Neuronal stem cell (in vitro differentiated cells): ENCODE data around the gene ASPG. TPM values are rescaled to one million over a fixed set of nuclear protein-coding genes. Genes with fewer than 3 reads are reported as not detected.

Source experiments
- DNase-seq: peaks from one replicate; pipeline ENCODE4 v3.0.0-alpha.2; 2013; ENCODE audit warnings: low spot score
- H2AFZ ChIP-seq: one replicate; pipeline ENCODE4 v1.6.1; 2013; ENCODE audit warnings: mild to moderate bottlenecking, low read length, inconsistent platforms
- H2AK5ac ChIP-seq: 2 replicates; pipeline ENCODE4 v1.6.1; 2013; ENCODE audit warnings: low read depth, mild to moderate bottlenecking, inconsistent platforms, low read length, moderate library complexity, mixed read lengths
- H2BK120ac ChIP-seq: 2 replicates; pipeline ENCODE4 v1.6.1; 2013; ENCODE audit warnings: low read depth, mild to moderate bottlenecking, inconsistent platforms, low read length, moderate library complexity, mixed read lengths
- H2BK12ac ChIP-seq: one replicate; pipeline ENCODE4 v1.6.1; 2013; ENCODE audit warnings: low read length, inconsistent platforms
- H2BK15ac ChIP-seq: 2 replicates; pipeline ENCODE4 v1.6.1; 2013; ENCODE audit warnings: mild to moderate bottlenecking, low read length, inconsistent platforms, mixed read lengths
- H2BK5ac ChIP-seq: one replicate; pipeline ENCODE4 v1.6.1; 2013; ENCODE audit warnings: inconsistent platforms, mild to moderate bottlenecking, low read length, moderate library complexity
- H3K14ac ChIP-seq: one replicate; pipeline ENCODE4 v1.6.1; 2013; ENCODE audit warnings: low read length, inconsistent platforms
- H3K18ac ChIP-seq: 2 replicates; pipeline ENCODE4 v1.6.1; 2013; ENCODE audit warnings: low read length, inconsistent platforms
- H3K23ac ChIP-seq: 2 replicates; pipeline ENCODE4 v1.6.1; 2013; ENCODE audit warnings: low read depth, mild to moderate bottlenecking, mixed read lengths, low read length, inconsistent platforms; ENCODE audit not compliant: poor library complexity
- H3K27ac ChIP-seq: replicated peaks from 3 replicates; pipeline ENCODE4 v1.5.1; 2013; ENCODE audit warnings: low read length, inconsistent platforms
- H3K27me3 ChIP-seq, 3 experiments: 2 replicates each; pipeline ENCODE4 v1.6.1; 2013; ENCODE audit warnings: low read length in 3 of 3, mild to moderate bottlenecking in 2 of 3, inconsistent platforms in 1 of 3, low read depth in 1 of 3, mixed read lengths in 1 of 3, moderate library complexity in 1 of 3; ENCODE audit not compliant: control insufficient read depth in 3 of 3, insufficient read depth in 3 of 3
- H3K36me3 ChIP-seq, 2 donors: replicated peaks in 1 of 2; 2 replicates each; pipeline ENCODE4 v1.6.1; 2013; ENCODE audit warnings: low read length in 2 of 2; ENCODE audit not compliant: control insufficient read depth in 2 of 2, insufficient read depth in 2 of 2
- H3K4ac ChIP-seq: 2 replicates; pipeline ENCODE4 v1.6.1; 2013; ENCODE audit warnings: inconsistent platforms, mild to moderate bottlenecking, low read length, moderate library complexity
- H3K4me1 ChIP-seq, 2 donors: 1 replicate in 1 of 2; 2 replicates in 1 of 2; pipeline ENCODE4 v1.6.1; 2013; ENCODE audit warnings: low read length in 2 of 2, low read depth in 1 of 2; ENCODE audit not compliant: control insufficient read depth in 2 of 2, insufficient read depth in 1 of 2
- H3K4me2 ChIP-seq: one replicate; pipeline ENCODE4 v1.6.1; 2013; ENCODE audit warnings: mild to moderate bottlenecking, low read length, inconsistent platforms; ENCODE audit not compliant: insufficient read depth, poor library complexity, severe bottlenecking
- H3K4me3 ChIP-seq, 2 donors: 2 replicates each; pipeline ENCODE4 v1.5.1; 2013; ENCODE audit warnings: low read length in 2 of 2, mild to moderate bottlenecking in 2 of 2, inconsistent platforms in 1 of 2, moderate library complexity in 1 of 2
- H3K79me1 ChIP-seq: one replicate; pipeline ENCODE4 v1.6.1; 2013; ENCODE audit warnings: low read depth, mild to moderate bottlenecking, inconsistent platforms, low read length, moderate library complexity
- H3K9ac ChIP-seq: one replicate; pipeline ENCODE4 v1.6.1; 2013; ENCODE audit warnings: mild to moderate bottlenecking, low read depth, low read length, inconsistent platforms; ENCODE audit not compliant: poor library complexity
- H3K9me3 ChIP-seq, 2 donors: replicated peaks in 1 of 2; 2 replicates each; pipeline versions ENCODE3 to v1.6.1; 2013; ENCODE audit warnings: low read length in 2 of 2, mild to moderate bottlenecking in 2 of 2, inconsistent platforms in 1 of 2, low read depth in 1 of 2, mixed read lengths in 1 of 2, moderate library complexity in 1 of 2; ENCODE audit not compliant: control insufficient read depth in 2 of 2, insufficient read depth in 1 of 2
- H4K8ac ChIP-seq: one replicate; pipeline ENCODE4 v1.6.1; 2013; ENCODE audit warnings: low read depth, mild to moderate bottlenecking, inconsistent platforms, low read length, moderate library complexity
- H4K91ac ChIP-seq: one replicate; pipeline ENCODE4 v1.6.1; 2013; ENCODE audit warnings: low read length, low read depth, mild to moderate bottlenecking, inconsistent platforms; ENCODE audit not compliant: poor library complexity
- WGBS, 2 donors: extraction: QIAGEN DNeasy Blood & Tissue Kit; methylation state at CpG; one replicate each; pipeline ENCODE4 v1.1.7; 2013; ENCODE audit warnings: missing lambda C conversion rate in 2 of 2, mixed read lengths in 1 of 2; ENCODE audit not compliant: insufficient read length in 2 of 2, insufficient replicate concordance in 1 of 2; ENCODE audit errors: extremely low coverage in 2 of 2; 5-methylcytosine and 5-hydroxymethylcytosine counted together
- polyA plus RNA-seq, 2 experiments: library from polyadenylated mRNA; stranded (reverse); fragments of 200-250 nt; gene quantifications; one replicate each; pipeline ENCODE4 v1.2.3, GENCODE V29; 2013

Gene ASPG
- 0.10 TPM for polyA plus RNA-seq (2013, experiment 1 of 2)
- 0.12 TPM for polyA plus RNA-seq (2013, experiment 2 of 2)

DNA sequence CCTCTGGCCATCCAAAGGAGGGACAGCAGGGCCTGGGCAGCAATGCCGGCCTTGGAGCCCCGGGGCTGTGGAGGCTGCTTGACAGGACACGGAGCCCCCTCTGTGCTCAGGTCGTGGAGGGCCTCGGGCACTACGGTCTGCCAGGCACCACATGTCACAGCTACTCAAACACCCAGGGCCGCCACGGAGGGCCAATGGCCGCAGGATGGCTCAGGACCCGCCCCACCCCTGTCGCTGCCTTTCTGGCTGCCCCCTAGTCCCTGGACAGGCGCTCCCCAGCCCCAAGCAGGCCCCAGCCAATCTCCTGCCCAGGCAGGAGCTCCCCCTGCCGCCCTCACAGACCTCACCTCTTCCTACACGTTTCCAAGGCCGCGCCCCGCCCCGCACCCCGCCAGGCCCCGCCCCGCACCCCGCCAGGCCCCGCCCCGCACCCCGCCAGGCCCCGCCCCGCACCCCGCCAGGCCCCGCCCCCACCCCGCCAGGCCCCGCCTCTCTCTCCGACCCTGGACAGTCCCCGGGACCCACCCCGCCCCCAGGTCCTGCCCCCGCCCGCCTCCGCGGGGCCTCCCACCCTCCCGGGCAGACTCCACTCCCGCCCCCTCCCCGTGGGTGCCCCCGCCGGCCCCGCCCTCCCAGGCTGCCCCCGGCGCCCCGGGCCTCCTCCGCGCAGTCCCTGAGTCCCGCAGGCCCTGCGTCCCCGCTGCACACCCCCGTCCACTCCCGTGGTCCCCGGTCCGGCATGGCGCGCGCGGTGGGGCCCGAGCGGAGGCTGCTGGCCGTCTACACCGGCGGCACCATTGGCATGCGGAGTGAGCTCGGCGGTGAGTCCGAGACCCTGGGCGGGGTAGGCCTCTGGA lies at the start of gene ASPG:
Gene ASPG (plus strand): TSS at position 669 of the 857 bp plus-strand sequence. CDS start 71 bp downstream, at position 740.
- peaks cover 0 to 75% (median 0%) of the 10 kb centered on the region in 3 experiments for H3K27me3 ChIP-seq
- H3K79me1 ChIP-seq = no peaks in the 10 kb centered on the region
- no peak within 1 kb of the TSS for H3K27ac ChIP-seq
- H4K91ac ChIP-seq = no peak within 1 kb of the TSS
- H3K36me3 ChIP-seq = no peaks in the 10 kb centered on the region
- peak within 1 kb of the TSS; percentile 88 for H2AK5ac ChIP-seq
- H3K9ac ChIP-seq = peak within 1 kb of the TSS; percentile 21
- peak within 1 kb of the TSS; percentile 43 for H3K23ac ChIP-seq
- no peaks in the 10 kb centered on the region for H3K4me1 ChIP-seq
- H2BK120ac ChIP-seq = peak within 1 kb of the TSS; percentile 81
- peak within 1 kb of the TSS; percentile 89 for H3K14ac ChIP-seq
- peak within 1 kb of the TSS; percentile 87 for H3K18ac ChIP-seq
- peak within 1 kb of the TSS; percentile 96 for H2BK5ac ChIP-seq
- no peak within 1 kb of the TSS for H3K4me2 ChIP-seq
- H3K9me3 ChIP-seq = no peaks in the 10 kb centered on the region
- peak within 1 kb of the TSS; percentile 65 for H4K8ac ChIP-seq
- H3K4me3 ChIP-seq = peak within 1 kb of the TSS in 1 of 2 donors; percentile 24
- peak within 1 kb of the TSS; percentile 23 for H3K4ac ChIP-seq
- H2AFZ ChIP-seq = no peak within 1 kb of the TSS
- DNase-seq = no peak
- no CpG with 5 or more reads among the region's 70 CpGs for WGBS, 2 donors
- peak within 1 kb of the TSS; percentile 73 for H2BK12ac ChIP-seq
- H2BK15ac ChIP-seq = peak within 1 kb of the TSS; percentile 75

DNA sequence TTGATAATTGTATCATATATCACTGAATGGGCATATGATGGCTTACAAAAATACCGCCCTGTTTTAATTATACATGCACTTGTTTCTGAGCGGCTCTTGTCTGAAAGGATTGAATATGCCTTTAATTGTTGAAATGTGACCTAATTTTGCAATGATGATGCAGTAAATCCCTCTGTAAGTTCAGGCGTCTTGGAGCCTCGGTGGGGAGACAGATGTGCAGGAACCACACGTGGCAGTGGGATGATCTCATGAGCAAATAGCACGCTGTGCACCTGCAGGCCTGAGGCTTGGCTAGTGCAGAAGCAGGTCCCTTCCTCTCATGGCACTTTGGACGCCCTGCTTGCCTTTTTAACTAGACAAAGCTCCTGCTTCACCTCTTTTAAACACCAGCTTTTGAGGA lies 49.3 kb upstream of the ASPG start:
- Histone ChIP-seq H2BK120ac (no peak overlapping the region), H3K79me1 (no peaks in the 10 kb centered on the region), H3K18ac (no peak overlapping the region), H2BK15ac (no peak overlapping the region), H3K27ac (no peak overlapping the region), H2AK5ac (no peak overlapping the region), H3K27me3 (peaks cover 0 to 40% (median 0%) of the 10 kb centered on the region in 3 experiments), H3K36me3 (no peaks in the 10 kb centered on the region), H2BK5ac (no peak overlapping the region), H4K91ac (no peak overlapping the region), H2BK12ac (no peak overlapping the region), H4K8ac (no peak overlapping the region), H3K4me1 (peaks cover 0 to 10% of the 10 kb centered on the region in 2 donors), H3K9me3 (no peaks in the 10 kb centered on the region), H3K4ac (no peak overlapping the region), H3K9ac (no peak overlapping the region), H2AFZ (no peak overlapping the region), H3K23ac (no peak overlapping the region), H3K4me3 (no peak overlapping the region), H3K4me2 (no peak overlapping the region), H3K14ac (no peak overlapping the region)
- no CpG with 5 or more reads among the region's 7 CpGs for WGBS, 2 donors
- DNase-seq = no peak

DNA sequence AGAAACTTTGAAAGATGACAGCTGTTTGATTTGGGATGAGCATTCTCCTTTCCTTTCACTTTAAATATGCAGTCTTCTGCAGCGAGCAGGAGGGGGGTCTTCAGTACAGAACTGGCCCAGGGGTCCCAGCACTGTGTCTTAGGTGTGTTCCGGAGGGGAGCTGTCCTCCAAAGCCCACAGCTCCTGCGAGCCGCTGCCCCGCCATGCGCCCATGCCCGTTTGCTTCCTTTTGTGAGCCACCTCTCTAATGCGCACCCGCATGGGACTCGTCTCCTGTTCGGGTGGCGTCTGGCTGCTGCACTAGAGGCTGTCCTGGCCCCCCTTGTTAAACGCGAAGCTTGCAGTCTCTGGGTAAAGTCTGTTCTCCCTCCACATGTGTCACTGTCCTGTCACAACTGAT lies 48.4 kb upstream of the ASPG start:
- no peak overlapping the region for H3K23ac ChIP-seq
- no peak overlapping the region for H2AK5ac ChIP-seq
- H3K4me1 ChIP-seq = peaks cover 0 to 10% of the 10 kb centered on the region in 2 donors
- no peak overlapping the region for H3K4me3 ChIP-seq
- no peak overlapping the region for H3K18ac ChIP-seq
- H4K8ac ChIP-seq = no peak overlapping the region
- no peak overlapping the region for H3K4ac ChIP-seq
- H2BK5ac ChIP-seq = no peak overlapping the region
- no peaks in the 10 kb centered on the region for H3K9me3 ChIP-seq
- no peak for DNase-seq
- no CpG with 5 or more reads among the region's 14 CpGs for WGBS, 2 donors
- no peak overlapping the region for H3K9ac ChIP-seq
- no peaks in the 10 kb centered on the region for H3K79me1 ChIP-seq
- no peak overlapping the region for H3K14ac ChIP-seq
- H2BK15ac ChIP-seq = no peak overlapping the region
- no peak overlapping the region for H3K27ac ChIP-seq
- no peak overlapping the region for H2AFZ ChIP-seq
- H3K27me3 ChIP-seq = peaks cover 0 to 41% (median 0%) of the 10 kb centered on the region in 3 experiments
- no peak overlapping the region for H2BK12ac ChIP-seq
- no peak overlapping the region for H4K91ac ChIP-seq
- H3K4me2 ChIP-seq = no peak overlapping the region
- H3K36me3 ChIP-seq = no peaks in the 10 kb centered on the region
- H2BK120ac ChIP-seq = no peak overlapping the region

DNA sequence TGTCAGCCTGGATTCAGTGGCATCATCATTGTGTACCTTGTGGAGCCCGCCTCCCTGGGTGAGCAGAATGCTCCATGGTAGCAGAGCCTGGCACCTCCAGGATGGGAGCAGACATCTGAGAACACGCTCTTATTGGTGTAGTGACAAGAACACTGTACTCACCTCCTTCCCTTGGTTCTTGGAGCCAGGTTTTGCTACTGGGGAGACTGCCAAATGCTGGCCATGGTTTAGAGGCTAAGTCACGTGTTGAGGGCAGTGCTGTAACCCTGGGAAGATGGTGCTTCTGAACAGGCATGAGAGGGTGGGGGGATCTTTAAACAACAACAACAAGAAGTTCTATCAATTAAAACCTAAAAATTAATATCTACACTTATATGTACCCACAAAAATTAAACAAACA lies 47.6 kb upstream of the ASPG start:
- Histone ChIP-seq H2BK15ac (no peak overlapping the region), H4K8ac (no peak overlapping the region), H3K14ac (no peak overlapping the region), H3K79me1 (no peaks in the 10 kb centered on the region), H3K27me3 (peaks cover 0 to 41% (median 0%) of the 10 kb centered on the region in 3 experiments), H2BK5ac (no peak overlapping the region), H2BK120ac (no peak overlapping the region), H3K36me3 (no peaks in the 10 kb centered on the region), H2AK5ac (no peak overlapping the region), H3K9ac (no peak overlapping the region), H3K4ac (no peak overlapping the region), H2AFZ (no peak overlapping the region), H3K4me3 (no peak overlapping the region), H4K91ac (no peak overlapping the region), H3K27ac (no peak overlapping the region), H2BK12ac (no peak overlapping the region), H3K9me3 (peaks cover 0 to 1% of the 10 kb centered on the region in 2 donors), H3K4me2 (no peak overlapping the region), H3K4me1 (peaks cover 0 to 10% of the 10 kb centered on the region in 2 donors), H3K18ac (no peak overlapping the region), H3K23ac (no peak overlapping the region)
- WGBS, 2 donors = no CpG with 5 or more reads among the region's 3 CpGs
- no peak for DNase-seq
